B cell (primary cell): ENCODE results near the gene EIPR1.

Source experiments
- EZH2 ChIP-seq: IDR thresholded peaks from 2 replicates; pipeline ENCODE4 v1.6.1; 2012; ENCODE audit warnings: borderline replicate concordance, low read depth, mild to moderate bottlenecking, moderate library complexity, low read length; ENCODE audit not compliant: insufficient read depth, poor library complexity, severe bottlenecking
- TF ChIP-seq, protein P1 (sequence below): fragments of 200-600 bp; IDR thresholded peaks from one replicate; pipeline ENCODE4 v1.8.0; 2022; ENCODE audit warnings: antibody characterized with exemption, mild to moderate bottlenecking

DNA sequence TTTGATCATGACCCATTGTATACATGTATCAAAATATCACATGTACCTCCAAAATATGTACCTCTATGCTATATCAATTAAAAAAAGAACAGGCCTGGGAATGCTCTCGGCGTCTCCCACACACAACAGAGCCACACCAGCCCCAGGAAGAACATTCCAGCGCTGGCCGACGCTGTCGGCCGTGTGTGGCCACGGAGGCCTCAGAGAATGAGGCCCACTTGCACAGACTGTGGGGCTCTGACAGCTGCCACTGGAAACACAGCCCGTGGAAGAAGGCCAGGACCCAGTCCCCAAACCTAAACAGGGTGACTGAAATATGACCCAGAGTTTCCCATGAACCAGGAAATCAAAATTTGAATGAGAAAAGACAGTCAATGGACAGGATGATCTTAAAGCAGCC is 69.7 kb downstream of the EIPR1 start:
- TF ChIP-seq, protein P1, sequence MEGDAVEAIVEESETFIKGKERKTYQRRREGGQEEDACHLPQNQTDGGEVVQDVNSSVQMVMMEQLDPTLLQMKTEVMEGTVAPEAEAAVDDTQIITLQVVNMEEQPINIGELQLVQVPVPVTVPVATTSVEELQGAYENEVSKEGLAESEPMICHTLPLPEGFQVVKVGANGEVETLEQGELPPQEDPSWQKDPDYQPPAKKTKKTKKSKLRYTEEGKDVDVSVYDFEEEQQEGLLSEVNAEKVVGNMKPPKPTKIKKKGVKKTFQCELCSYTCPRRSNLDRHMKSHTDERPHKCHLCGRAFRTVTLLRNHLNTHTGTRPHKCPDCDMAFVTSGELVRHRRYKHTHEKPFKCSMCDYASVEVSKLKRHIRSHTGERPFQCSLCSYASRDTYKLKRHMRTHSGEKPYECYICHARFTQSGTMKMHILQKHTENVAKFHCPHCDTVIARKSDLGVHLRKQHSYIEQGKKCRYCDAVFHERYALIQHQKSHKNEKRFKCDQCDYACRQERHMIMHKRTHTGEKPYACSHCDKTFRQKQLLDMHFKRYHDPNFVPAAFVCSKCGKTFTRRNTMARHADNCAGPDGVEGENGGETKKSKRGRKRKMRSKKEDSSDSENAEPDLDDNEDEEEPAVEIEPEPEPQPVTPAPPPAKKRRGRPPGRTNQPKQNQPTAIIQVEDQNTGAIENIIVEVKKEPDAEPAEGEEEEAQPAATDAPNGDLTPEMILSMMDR = no peak
- TF ChIP-seq EZH2 = no peak
